Uterus (tissue), 4 donors: ENCODE data around the gene PRSS56. TPM values are rescaled to one million over a fixed set of nuclear protein-coding genes. Genes with fewer than 3 reads are reported as not detected.

ENCODE experiments used
- DNase-seq, 2 donors: peaks; one replicate each; pipeline ENCODE4 v3.0.0-alpha.2; 2019 to 2020
- H3K27ac ChIP-seq, 2 donors: fragments of 200-600 bp; sonication (generic); 1 replicate in 1 of 2; 2 replicates in 1 of 2; pipeline ENCODE4 v1.5.1; 2016 to 2018
- H3K27me3 ChIP-seq, 2 donors: fragments of 200-600 bp; sonication (generic); one replicate each; pipeline ENCODE4 v1.5.1; 2018 to 2019; ENCODE audit warnings: control low read depth in 1 of 2
- H3K36me3 ChIP-seq, 2 donors: fragments of 200-600 bp; sonication (generic); one replicate each; pipeline ENCODE4 v1.5.1; 2019; ENCODE audit warnings: control low read depth in 1 of 2
- H3K4me1 ChIP-seq, 2 donors: fragments of 200-600 bp; sonication (generic); one replicate each; pipeline ENCODE4 v1.5.1; 2018 to 2019; ENCODE audit warnings: control low read depth in 1 of 2
- H3K4me3 ChIP-seq, 2 donors: fragments of 200-600 bp; sonication (generic); 1 replicate in 1 of 2; 2 replicates in 1 of 2; pipeline ENCODE4 v1.5.1; 2018 to 2019; ENCODE audit warnings: mild to moderate bottlenecking in 1 of 2
- H3K9me3 ChIP-seq, 2 donors: fragments of 200-600 bp; sonication (generic); one replicate each; pipeline ENCODE4 v1.5.1; 2019; ENCODE audit warnings: control low read depth in 1 of 2
- CTCF ChIP-seq, 4 experiments: fragments of 200-600 bp in 2 of 4; fragments of 450-650 bp in 2 of 4; sonication (generic) in 2 of 4; IDR thresholded peaks; one replicate each; pipeline ENCODE4 v1.5.1; 2016 to 2019; ENCODE audit warnings: antibody characterized with exemption in 4 of 4, mild to moderate bottlenecking in 2 of 4, moderate library complexity in 1 of 4
- POLR2A ChIP-seq, 2 donors: fragments of 450-650 bp; IDR thresholded peaks; one replicate each; pipeline ENCODE4 v1.6.1; 2016; ENCODE audit warnings: antibody characterized with exemption in 2 of 2, mild to moderate bottlenecking in 1 of 2, moderate library complexity in 1 of 2
- intact Hi-C: fragments of 100-400 bp; cut with DNase I; formaldehyde crosslinking; loops from one replicate; pipeline ENCODE4 v1.15.1; 2023; ENCODE audit warnings: low total_unique reads
- total RNA-seq, 4 donors: library from RNA; depleted of rRNA in 3 of 4; stranded (reverse); fragments of >200 nt in 3 of 4; gene quantifications; one replicate each; pipeline versions ENCODE4 v1.1.0 to v1.2.4, GENCODE V29; 2014 to 2023
- donor health status: DM: yes; HTN: yes; CAD: no.

PRSS56 gene
- total RNA-seq, 4 donors from 2014 or later = not detected

GRCh38 chr2:232521959-232522622 lies 1.9 kb downstream of the PRSS56 start:
- intact Hi-C loops = loop anchor here (10.0 kb wide), 1 partner anchor 617 kb away; no protein-coding TSS in a partner anchor
- peak overlapping the region in 1 of 2 donors; percentile 17 for H3K4me3 ChIP-seq
- peaks cover 14 to 27% of the 10 kb centered on the region in 2 donors for H3K27me3 ChIP-seq
- no peaks in the 10 kb centered on the region for H3K9me3 ChIP-seq
- H3K36me3 ChIP-seq = no peaks in the 10 kb centered on the region
- no peak overlapping the region for H3K27ac ChIP-seq
- H3K4me1 ChIP-seq = peaks cover 0 to 12% of the 10 kb centered on the region in 2 donors
- no peak for TF ChIP-seq POLR2A (IDR thresholded peaks at IDR 0.05)
- TF ChIP-seq CTCF (IDR thresholded peaks at IDR 0.05) = peak; percentile 65 to 86 (median 78)
- peak in 1 of 2 donors; percentile 53 for DNase-seq

- intact Hi-C loops = loop anchor here (10.0 kb wide), 1 partner anchor 618 kb away; no protein-coding TSS in a partner anchor
- TF ChIP-seq CTCF (IDR thresholded peaks at IDR 0.05) (no peak), POLR2A (IDR thresholded peaks at IDR 0.05) (no peak)
- H3K36me3 ChIP-seq = no peaks in the 10 kb centered on the region
- H3K9me3 ChIP-seq = no peaks in the 10 kb centered on the region
- no peak for DNase-seq
- peaks cover 14 to 27% of the 10 kb centered on the region in 2 donors for H3K27me3 ChIP-seq
- H3K4me1 ChIP-seq = peaks cover 0 to 12% of the 10 kb centered on the region in 2 donors
- H3K27ac ChIP-seq = no peak overlapping the region
- no peak overlapping the region for H3K4me3 ChIP-seq
Measured at GRCh38 chr2:232522623-232523401, 2.6 kb downstream of the PRSS56 start.

GRCh38 chr2:232523402-232523681 lies 3.2 kb downstream of the PRSS56 start:
- Histone ChIP-seq H3K4me1 (peaks cover 0 to 12% of the 10 kb centered on the region in 2 donors), H3K27ac (no peak overlapping the region), H3K4me3 (no peak overlapping the region), H3K27me3 (peaks cover 14 to 27% of the 10 kb centered on the region in 2 donors), H3K9me3 (no peaks in the 10 kb centered on the region), H3K36me3 (no peaks in the 10 kb centered on the region)
- DNase-seq = no peak
- TF ChIP-seq CTCF (IDR thresholded peaks at IDR 0.05) (no peak), POLR2A (IDR thresholded peaks at IDR 0.05) (no peak)
- intact Hi-C loops = loop anchor here (10.0 kb wide), 1 partner anchor 619 kb away; no protein-coding TSS in a partner anchor

- H3K36me3 ChIP-seq = no peaks in the 10 kb centered on the region
- peaks cover 0 to 12% of the 10 kb centered on the region in 2 donors for H3K4me1 ChIP-seq
- peak overlapping the region in 1 of 2 donors; percentile 6 for H3K4me3 ChIP-seq
- TF ChIP-seq CTCF (IDR thresholded peaks at IDR 0.05) (no peak), POLR2A (IDR thresholded peaks at IDR 0.05) (no peak)
- intact Hi-C loops = loop anchor here (10.0 kb wide), 1 partner anchor 619 kb away; no protein-coding TSS in a partner anchor
- H3K27me3 ChIP-seq = peaks cover 14 to 27% of the 10 kb centered on the region in 2 donors
- DNase-seq = no peak
- no peak overlapping the region for H3K27ac ChIP-seq
- no peaks in the 10 kb centered on the region for H3K9me3 ChIP-seq
Measured at GRCh38 chr2:232523682-232524597, 3.8 kb downstream of the PRSS56 start.
